HG03439 (cell line): ENCODE data around the gene OTOF.

Experiments
- ATAC-seq: cut with Tn5 transposase; IDR thresholded peaks from one replicate; pipeline ENCODE4 v1.9.1; 2021; ENCODE audit warnings: mild to moderate bottlenecking, moderate library complexity; ENCODE audit not compliant: unreplicated experiment

Gene OTOF

DNA sequence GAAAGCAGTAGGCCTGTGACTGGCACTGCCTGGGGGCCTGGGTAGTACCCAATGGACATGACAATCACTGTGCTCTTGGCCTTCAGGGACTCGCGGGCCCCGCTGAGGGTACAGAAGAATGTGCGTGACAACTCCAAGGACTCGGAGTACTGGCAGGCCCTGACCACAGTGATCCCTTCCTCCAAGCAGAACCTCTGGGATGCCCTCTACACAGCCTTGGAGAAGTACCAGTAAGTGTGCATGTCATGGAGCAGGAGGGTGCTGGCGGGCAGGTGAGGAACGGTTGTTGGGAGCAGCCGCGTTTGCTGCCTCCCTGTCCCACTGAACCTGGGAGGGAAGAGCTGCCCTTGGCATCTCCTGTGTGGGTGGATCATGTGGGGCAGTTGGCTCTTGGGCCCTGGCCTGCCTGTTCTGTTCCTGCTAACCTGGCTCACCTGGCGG lies 23.3 kb downstream of the OTOF start:
- ATAC-seq, result no peak

DNA sequence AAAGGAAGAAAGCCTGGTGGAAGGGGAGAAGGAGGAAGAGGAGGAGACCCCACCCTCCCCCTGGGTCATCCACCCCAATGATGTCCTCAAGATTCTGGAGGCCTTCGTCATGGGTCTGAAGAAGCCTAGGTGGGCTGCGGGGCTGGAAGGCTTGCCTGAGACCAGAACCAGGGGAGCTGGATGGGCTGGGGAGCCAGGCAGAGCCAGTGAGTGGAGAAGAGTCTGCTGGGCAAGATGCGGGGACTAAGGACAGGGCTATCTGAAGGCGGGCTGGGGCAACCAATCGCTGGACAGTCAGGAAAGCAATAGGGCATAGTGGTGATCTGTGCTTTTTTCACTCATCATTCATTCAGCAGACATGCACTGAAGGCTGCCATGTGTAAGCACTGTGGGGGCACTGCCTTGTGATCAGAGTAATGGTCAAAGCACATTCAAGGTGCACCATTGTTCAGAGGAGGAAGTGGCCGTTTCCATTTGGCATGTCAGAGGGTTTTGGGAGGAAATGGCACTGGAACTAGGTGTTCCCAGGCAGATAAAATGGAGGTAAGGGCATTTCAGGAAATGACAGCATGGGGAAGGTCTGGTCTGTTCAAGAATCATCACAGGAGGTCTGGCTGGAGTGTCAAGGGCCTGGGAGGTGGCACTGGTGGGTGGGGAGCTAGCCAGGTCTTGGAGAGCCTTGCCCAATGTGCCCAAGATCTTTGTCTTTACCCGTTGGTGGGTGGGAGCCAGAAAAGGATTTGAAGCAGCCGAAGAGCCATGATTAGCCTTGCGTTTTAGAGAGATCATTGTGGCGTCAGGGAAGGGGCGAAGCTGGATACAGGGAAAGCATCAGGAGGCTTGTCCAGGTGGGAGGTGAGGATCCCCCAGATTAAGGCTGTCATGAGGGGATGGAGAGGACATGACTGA lies 24.2 kb downstream of the OTOF start:
- no peak for ATAC-seq

DNA sequence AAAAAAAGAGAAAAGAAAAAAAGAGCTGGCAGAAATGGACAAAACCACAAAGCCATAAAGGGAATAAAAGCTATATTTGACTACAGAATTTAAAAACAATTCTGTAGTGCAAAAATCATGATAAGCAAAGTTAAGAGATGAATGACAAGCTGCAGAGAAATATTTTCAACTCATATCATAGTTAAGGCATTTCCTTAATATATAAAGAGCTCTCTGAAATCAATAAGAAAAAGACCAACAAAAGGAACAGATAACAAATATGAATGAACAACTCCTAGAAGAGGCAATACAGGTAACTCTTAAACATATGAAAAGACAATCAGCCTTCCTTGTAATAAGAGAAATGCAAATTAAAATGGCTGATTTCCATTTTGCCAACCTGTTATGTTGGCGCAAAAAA lies 26.2 kb downstream of the OTOF start:
- ATAC-seq, result no peak

DNA sequence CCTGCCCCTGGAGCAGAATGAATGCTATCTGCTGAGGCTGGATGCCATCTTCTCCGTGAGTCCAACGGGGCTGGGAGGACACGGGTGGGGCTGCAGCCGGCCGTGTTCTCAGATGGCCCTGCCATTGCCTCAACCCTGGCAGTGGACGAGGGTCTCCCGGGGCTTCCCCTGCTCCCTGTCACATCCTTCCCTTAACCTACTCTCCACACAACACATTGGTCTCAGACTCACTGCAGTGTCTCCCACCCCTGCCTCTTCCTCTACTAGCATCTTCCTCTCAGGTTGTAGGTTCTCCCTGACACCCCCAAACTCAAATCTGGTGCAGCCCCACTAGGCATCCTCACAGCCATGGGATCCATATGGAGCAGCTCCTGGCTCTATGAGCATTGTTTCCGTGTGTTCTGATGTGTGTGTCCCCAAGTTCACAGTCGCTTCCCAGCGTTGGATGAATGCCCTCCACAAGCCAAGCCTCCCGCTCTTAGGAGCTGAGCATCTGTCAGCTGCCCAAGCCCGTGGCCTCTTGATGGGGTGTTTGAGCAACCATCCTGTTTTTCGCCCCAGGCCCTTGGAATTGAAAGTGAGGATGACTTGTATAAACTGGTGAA lies 27.8 kb downstream of the OTOF start:
- ATAC-seq, result no peak

DNA sequence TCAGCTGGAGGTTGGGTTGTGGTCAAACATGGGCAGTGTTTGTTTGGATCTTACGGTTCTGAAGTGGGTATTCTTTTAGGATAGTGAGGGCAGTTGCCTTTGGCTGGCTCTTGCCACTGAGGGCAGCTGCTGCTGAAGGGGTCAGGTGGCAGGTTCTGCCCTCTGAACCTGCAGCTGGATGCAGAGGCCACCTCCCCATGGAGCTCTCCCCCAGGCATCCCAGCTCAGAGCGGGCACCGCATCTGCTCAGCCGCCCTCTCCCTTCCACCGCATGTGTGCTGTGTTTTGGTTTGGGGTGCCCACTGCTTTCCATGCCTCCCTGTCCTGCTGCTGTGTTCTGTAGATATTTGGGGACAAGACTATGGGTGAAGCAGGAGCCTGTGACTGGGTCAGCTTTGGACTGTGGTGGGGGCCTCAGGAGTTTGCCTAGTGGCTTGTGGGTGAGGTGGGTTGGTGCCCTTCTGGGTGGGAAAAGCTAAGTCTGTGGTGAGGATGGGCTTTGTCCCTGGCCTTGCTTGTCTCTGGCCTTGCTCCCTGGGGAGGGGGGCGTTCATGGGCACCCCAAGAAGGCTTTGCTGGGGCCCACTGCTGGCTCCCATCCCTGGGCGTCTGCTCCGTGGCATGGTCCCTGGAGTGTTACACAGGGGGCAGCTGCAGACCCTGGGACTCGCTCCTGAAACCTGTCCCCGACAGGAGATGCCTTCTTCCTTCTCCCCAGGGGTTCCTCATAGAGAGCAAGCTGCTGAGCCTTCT lies 28.5 kb downstream of the OTOF start:
- no peak for ATAC-seq

DNA sequence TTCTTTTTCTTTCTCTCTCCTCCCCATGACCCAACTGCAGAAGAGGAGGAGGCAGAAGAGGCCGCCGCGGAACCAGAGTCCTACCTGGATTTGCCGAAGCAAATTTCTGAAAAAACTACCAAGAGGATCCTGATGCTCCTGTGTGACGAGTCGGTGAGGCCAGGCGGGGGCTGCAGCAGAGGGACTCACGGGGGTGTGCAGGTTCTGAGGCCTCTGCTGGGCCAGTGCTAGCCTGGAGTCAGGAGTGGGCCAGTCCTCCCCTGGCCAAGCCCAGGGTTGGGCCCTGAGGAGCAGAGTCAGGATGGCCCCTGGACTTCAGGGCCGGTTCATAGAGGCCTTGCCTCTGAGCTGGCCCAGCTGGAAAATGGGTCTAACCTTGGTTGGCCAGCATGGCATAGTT lies 29.3 kb downstream of the OTOF start:
- ATAC-seq, result no peak

DNA sequence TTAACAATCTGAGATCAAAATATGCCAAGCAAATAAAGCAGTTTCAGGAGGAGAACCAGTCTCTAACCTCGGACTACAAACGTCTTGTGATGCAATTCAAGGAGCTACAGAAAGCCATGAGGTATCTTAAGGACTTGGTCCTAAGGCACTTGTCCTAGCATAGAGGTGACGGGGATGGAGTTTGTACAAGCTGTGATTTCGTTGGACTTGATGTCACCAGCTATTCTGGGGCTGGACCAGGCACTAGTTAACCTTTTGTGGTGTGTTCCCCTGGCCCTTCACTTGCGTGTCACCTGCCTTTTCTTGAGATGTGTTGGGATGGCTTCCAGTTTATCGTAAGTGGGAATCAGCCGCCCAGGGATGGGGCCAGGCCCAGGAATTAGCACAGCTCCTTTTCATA lies 33.7 kb downstream of the OTOF start:
- ATAC-seq, result no peak

DNA sequence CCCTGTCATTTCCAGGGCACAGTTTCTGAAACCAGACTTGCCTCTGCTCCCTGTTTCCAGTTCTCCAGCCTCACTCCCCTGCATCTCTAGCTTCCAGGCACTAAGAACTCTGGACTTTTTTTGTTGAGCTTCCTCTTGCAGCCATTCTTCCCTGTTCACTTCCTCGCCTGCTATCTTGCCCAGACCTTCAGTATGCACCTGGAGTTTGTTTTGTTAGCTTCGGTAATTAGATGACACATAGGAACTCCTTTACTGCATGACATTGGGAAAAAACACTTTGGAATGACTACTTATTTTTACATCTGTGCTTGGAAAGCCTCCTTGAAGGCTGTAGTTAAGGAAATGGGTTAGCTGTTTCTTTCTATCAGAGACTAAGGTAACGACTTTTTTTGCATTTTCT lies 35.2 kb downstream of the OTOF start:
- ATAC-seq, result no peak

DNA sequence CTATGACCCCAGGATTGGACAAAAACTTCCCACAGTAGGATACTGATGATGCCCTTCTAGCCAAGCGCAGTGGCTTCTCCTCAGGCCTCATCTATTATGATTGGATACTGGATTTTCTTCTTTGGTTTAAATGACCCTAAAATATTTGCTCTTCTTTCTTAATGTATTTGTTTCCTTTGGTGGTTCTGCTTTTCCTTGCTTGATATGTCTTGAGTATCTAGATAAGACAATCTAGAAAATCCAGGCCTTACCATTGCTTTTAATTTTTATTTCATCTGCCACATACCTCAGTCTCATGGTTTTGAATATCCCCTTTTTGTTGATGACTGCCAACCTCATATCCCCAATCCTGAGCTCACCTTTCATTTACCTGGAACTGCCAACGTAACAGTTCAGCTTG lies 35.6 kb downstream of the OTOF start:
- no peak for ATAC-seq

DNA sequence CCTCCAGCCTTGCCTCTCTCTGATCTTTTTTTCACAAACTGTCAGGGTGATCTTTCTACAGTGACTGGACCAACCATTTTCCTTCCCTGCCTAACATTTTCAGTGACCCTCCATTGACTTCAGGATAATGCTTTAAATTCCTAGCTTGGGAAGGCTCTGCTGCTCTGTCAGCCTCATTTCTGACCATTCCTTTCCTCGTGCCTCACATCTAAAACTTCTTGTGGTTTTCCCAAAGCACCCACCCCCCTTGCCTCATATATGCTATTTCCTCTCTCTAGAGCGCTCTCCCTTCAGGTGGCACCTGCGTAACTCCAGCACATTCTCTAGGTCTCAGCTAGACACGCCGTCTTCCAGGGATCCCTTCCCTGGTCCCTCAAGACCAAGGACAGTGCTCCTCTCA lies 39.0 kb downstream of the OTOF start:
- no peak for ATAC-seq

DNA sequence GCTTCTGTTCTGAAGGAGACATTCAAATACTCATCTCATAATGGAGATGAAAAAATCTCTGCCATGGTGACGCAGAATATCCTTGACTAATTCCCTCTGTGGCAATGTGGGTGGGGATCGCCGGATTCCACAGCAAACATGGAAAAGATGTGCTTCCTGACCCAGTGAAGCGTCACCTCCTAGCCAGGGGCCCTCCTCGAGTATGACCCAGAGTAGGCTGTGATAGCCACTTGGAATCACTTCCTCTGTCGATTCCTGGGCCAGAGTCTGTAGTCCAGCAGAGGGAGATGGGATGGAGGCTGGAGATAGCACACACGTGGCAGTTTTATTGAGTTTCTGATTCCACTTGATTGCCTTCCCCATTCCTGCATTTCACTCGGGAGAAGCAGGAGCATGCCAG lies 39.4 kb downstream of the OTOF start:
- ATAC-seq, result no peak

DNA sequence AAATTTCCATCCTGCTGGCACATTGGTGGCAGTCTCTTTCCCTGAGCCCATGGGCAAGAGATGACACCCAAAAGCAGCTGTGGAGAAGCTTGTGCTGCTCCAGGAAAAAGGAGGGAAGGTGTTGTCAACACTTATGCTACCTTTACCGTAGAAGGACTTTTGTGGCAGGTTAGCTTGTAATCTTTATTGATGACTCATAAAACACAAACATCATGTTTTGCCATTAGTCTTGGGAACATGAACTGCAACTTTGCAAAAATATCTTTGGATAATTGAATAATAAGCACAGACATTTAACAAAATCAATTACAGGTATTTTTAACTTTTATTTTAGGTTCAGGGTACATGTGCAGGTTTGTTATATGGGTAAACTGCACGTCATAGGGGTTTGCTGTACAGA lies 42.8 kb downstream of the OTOF start:
- no peak for ATAC-seq

DNA sequence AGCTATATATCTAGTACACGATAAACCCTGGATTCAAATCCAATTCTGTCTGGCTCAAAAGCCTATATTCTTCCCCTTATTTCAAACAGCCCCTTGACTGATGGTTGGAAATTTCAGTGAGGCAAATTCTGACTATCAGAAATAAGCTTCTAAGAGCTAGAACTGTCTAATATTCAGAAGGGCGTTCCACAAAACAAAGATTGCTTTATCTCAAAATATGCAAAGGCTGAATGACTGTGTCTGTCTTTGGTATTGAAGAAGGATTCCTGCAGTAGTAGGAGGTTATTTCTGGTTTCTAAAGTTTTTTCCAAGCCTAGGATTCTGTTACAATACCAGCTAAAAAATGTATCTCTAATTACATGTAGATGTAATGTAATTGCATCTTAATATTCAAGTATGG lies 45.1 kb downstream of the OTOF start:
- no peak for ATAC-seq

DNA sequence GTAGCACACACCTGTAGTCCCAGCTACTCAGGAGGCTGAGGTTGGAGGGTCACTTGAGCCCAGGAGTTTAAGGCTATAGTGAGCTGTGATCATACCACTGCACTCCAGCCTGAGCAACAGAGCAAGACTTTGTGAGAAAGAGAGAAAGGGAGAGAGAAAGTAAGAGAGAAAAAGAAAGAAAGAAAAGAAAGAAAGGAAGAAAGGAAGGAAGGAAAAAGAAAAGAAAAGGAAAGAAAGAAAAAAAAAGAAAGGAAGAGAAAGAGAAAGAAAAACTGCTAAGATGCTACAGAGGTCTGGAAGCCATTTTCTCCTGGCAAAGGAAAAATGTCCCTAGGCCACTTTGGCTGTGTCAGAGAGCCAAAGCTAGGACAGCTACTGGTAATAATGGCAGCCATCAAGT lies 45.6 kb downstream of the OTOF start:
- no peak for ATAC-seq

DNA sequence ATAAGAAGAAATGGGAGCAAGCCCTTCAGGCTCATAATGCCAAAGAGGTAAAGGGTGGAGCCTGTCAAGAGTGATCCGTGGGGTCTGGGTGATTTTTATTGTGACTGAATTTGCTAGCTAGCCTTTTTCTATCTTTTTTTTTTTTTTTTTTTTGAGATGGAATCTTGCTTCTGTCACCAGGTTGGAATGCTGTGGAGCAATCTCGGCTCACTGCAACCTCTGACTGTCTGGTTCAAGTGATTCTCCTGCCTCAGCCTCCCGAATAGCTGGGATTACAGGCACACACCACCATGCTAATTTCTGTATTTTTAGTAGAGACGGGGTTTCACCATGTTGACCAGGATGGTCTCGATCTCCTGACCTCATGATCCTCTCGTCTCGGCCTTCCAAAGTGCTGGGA lies 47.1 kb downstream of the OTOF start:
- ATAC-seq, result no peak

DNA sequence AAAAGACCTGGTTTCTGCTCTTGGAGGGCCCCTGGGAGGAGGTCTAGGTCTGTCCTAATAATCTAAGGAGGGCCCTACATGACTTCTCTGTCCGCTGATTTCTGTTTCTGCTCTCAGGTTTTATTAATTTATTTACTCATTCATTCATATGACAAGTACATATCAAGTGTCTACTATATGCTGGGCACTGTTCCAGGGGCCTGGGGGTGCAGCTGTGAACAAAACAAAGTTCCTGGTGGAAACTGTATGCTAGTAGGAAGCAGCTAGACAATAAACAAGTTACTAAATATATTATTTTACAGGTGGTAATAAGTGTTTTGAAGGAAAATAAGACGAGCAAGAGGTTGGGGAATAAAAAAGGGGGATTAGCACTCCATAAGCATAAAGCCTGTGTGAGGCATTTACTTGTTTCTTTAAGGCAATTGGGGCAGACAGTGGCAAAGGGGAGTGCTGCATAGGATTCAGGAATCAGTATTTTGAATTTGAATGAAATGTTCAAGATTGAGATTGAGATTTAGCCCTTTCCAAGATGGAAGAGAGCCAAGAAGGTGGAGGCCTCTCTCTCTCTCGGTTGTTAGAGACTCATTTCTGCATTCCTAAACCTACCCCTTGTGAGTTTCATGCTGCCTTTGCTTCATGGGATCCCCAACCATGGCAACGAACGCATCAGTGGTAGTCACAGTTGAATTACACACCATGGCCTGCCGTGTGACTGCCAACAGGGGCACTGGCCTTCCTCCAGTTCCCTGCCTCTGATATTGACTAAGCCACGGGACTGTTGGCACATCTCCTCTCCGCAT lies 47.9 kb downstream of the OTOF start:
- ATAC-seq, result no peak

DNA sequence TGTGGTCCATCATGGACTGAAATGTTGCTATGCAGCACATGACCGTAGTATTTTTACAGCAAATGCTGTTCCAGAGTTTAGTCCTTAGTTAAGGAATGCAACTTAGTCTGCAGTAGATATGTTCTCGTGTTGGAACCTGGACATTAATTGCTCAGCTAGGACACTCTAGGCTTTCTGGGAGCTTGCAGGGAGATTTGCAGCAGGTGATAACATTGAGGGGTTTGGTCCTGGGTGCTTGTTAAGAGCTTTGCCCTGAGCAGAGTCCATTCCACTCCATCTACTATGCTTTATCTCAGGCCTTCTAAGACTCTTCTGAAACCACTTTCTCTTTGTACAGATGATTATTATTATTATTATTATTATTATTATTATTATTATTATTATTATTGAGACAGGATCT lies 49.1 kb downstream of the OTOF start:
- ATAC-seq, result no peak

DNA sequence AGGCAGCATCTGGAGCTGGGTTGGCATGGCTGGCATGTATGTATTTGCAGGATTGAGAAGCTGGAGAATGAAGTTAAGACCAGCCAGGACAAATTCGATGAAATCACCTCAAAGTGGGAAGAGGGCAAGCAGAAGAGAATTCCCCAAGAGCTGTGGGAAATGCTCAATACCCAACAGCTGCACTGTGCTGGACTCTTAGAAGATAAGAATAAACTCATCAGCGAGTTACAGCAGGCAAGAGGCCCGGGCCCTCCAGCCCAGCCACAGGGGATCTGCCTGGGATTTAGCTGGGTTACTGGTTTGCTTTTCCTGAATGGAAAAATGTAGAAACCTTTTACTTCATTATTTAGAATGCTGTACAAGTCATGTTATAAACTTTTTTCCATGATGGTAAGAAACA lies 53.7 kb downstream of the OTOF start:
- ATAC-seq, result no peak

DNA sequence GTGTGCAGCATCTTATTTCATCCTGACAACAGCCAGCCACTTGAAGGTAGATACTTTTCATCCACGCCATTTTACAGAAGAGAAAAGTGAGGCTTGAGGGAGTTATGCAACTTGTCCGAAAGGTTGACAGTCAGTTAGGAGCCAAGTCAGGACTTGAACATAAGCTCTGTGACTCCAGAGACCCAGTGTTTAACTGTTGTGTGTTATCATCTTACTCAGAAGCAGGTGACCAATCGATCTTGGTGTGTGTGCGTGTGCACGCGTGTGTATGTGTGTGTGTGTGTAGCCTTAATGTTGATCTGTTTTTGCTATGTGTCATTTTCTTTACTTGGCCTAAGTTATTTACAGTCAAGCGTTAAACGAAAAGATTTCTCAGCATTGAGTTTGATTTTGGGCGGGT lies 54.2 kb downstream of the OTOF start:
- no peak for ATAC-seq

DNA sequence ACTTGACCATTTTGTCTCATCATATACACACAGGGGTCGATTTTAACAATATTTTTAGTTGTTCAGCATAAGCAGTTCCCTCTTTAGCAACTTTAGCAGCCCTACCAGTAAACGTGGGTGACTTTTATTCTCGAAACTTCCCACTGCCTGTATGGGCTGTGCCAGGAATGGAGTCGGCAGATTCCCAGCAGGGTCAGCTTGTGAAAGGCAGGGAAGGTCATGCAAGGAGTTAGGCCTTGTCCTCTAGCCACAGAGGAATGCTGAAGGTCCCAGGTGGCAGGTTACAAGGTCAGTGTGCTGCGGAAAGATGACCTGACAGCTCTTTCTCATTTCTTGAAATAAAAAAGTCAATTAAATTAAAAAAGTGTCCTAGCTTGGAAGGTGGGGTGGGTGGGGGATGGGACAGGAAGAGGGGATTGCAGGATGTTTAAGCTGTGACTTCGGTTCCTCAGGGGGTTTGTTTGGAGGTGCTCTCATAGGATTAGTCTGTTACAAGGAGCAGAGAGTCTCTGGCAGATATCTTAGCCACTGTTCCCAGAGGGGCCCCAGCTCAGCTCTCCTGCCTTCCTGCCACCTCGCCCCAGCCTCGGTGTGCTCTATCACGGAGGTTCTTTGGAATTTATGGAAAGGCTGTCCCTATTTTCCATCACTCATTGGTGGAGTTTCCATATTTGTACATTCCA lies 54.8 kb downstream of the OTOF start:
- ATAC-seq, result no peak

DNA sequence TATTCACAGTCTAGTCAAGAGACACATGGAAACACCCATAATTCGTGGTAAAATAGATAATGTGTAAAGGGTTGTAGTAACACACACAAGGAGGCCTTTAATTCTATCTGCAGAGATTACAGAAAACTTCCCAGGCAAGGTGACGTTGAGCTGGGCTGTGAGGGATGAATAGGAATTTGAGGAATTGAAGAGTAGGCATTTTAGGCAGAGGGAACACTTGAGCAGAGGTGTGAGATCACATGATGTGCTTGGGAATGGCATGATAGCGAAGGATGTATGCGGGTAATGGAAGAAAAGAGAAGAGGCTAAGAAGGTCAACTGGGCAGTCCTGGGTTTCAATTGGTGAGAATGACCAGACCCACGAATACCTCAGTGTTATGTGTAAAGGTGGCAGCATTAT lies 56.0 kb downstream of the OTOF start:
- ATAC-seq, result no peak
